GM12878 (cell line): ENCODE results near the gene IL17A. TPM values are rescaled to one million over a fixed set of nuclear protein-coding genes. Genes with fewer than 3 reads are reported as not detected.

Experiments
- ATAC-seq: fragments of 200-7000 bp; cut with Tn5 transposase; 3 replicates; pipeline ENCODE4 v1.9.1; 2020; ENCODE audit warnings: mild to moderate bottlenecking, moderate library complexity
- BruUV-seq: library from RNA; stranded (reverse); fragments of 400-500 nt; replicated peaks from 2 replicates; lab custom pipeline; 2021; lab: Mats Ljungman, UMichigan
- CTCF ChIA-PET: fragments of 300-600 bp; sonication (Branson Sonifier 250); formaldehyde crosslinking; extraction: SDS; loops from one replicate; lab custom pipeline; 2021; ENCODE audit warnings: inconsistent platforms; lab: Yijun Ruan, JAX
- POLR2A ChIA-PET: fragments of 350-600 bp; formaldehyde crosslinking; extraction: SDS; loops from one replicate; lab custom pipeline; 2021; ENCODE audit warnings: inconsistent platforms; lab: Charles Lee
- RAD21 ChIA-PET: fragments of 300-600 bp; sonication (Branson Sonifier 250); formaldehyde crosslinking; loops from one replicate; lab custom pipeline; 2023; ENCODE audit warnings: antibody characterized with exemption; ENCODE audit not compliant: unreplicated experiment; lab: Charles Lee
- SMC1A ChIA-PET: fragments of 300-600 bp; sonication (Branson Sonifier 250); formaldehyde crosslinking; loops from one replicate; lab custom pipeline; 2023; ENCODE audit not compliant: unreplicated experiment, uncharacterized antibody; lab: Charles Lee
- DNase-seq: peaks from one replicate; pipeline ENCODE4 v3.0.0-alpha.2; 2011; ENCODE audit warnings: low read depth, low spot score
- FAIRE-seq: peaks from 3 replicates; lab custom pipeline; 2011; peaks lifted over from hg19 to GRCh38; lab: Jason Lieb, UNC
- H2AFZ ChIP-seq: 2 replicates; pipeline ENCODE4 v1.6.0; 2011; ENCODE audit warnings: low read depth, low read length, control low read depth; ENCODE audit not compliant: control insufficient read depth
- H3K27ac ChIP-seq: 2 replicates; pipeline ENCODE4 v1.5.1; 2011; ENCODE audit warnings: control low read depth; ENCODE audit not compliant: control insufficient read depth, insufficient read depth
- H3K27me3 ChIP-seq, 2 experiments: replicated peaks in 1 of 2; 2 replicates each; pipeline versions ENCODE4 v1.6.0 to v1.6.1; 2011; ENCODE audit warnings: low read length in 1 of 2; ENCODE audit not compliant: control insufficient read depth in 2 of 2, insufficient read depth in 2 of 2
- H3K36me3 ChIP-seq, 2 experiments: 2 replicates each; pipeline ENCODE4 v1.5.1; 2011; ENCODE audit warnings: low read length in 1 of 2; ENCODE audit not compliant: control insufficient read depth in 2 of 2, insufficient read depth in 2 of 2
- H3K4me1 ChIP-seq: 2 replicates; pipeline ENCODE4 v1.6.1; 2011; ENCODE audit warnings: mild to moderate bottlenecking, low read length, moderate library complexity, mixed read lengths; ENCODE audit not compliant: control insufficient read depth, insufficient read depth
- H3K4me2 ChIP-seq: 2 replicates; pipeline ENCODE4 v1.6.0; 2011; ENCODE audit warnings: control low read depth; ENCODE audit not compliant: control insufficient read depth, insufficient read depth
- H3K4me3 ChIP-seq: fragments of 200-600 bp; sonication (generic); 2 replicates; pipeline ENCODE4 v1.5.1; 2016
- H3K79me2 ChIP-seq: 2 replicates; pipeline ENCODE4 v1.6.0; 2011; ENCODE audit warnings: low read length; ENCODE audit not compliant: control insufficient read depth, insufficient read depth
- H3K9ac ChIP-seq: 2 replicates; pipeline ENCODE4 v1.8.0; 2011; ENCODE audit warnings: low read length, control low read depth, mixed read lengths; ENCODE audit not compliant: control insufficient read depth, insufficient read depth
- H3K9me3 ChIP-seq: replicated peaks from 3 replicates; pipeline ENCODE4 v1.5.1; 2011; ENCODE audit warnings: mild to moderate bottlenecking, low read length; ENCODE audit not compliant: control insufficient read depth, insufficient read depth
- H4K20me1 ChIP-seq: 2 replicates; pipeline ENCODE4 v1.6.0; 2011; ENCODE audit not compliant: control insufficient read depth, insufficient read depth
- BACH1 ChIP-seq: fragments of 450-650 bp; IDR thresholded peaks from 2 replicates; pipeline ENCODE4 v1.6.1; 2017; ENCODE audit warnings: mild to moderate bottlenecking, borderline replicate concordance
- CBFB ChIP-seq: IDR thresholded peaks from 2 replicates; pipeline ENCODE4 v1.6.1; 2016; ENCODE audit warnings: antibody characterized with exemption, low read depth
- KAT2A ChIP-seq: conservative IDR thresholded peaks from 2 replicates; pipeline ENCODE4 v1.6.1; 2011; ENCODE audit warnings: low read depth, low read length; ENCODE audit not compliant: control insufficient read depth
- MTA3 ChIP-seq: IDR thresholded peaks from 2 replicates; pipeline ENCODE4 v1.6.1; 2012; ENCODE audit warnings: low read length, inconsistent platforms, borderline replicate concordance
- PML ChIP-seq: IDR thresholded peaks from 2 replicates; pipeline ENCODE4 v1.6.1; 2012; ENCODE audit warnings: low read length, inconsistent platforms
- RB1 ChIP-seq: fragments of 450-650 bp; formaldehyde crosslinking; IDR thresholded peaks from 2 replicates; pipeline ENCODE4 v1.6.1; 2017; ENCODE audit warnings: mild to moderate bottlenecking, borderline replicate concordance
- SIX5 ChIP-seq: IDR thresholded peaks from 2 replicates; pipeline ENCODE4 v1.6.1; 2011; ENCODE audit warnings: mild to moderate bottlenecking, low read depth, low read length, moderate library complexity; ENCODE audit not compliant: severe bottlenecking
- SMAD1 ChIP-seq: fragments of 450-650 bp; IDR thresholded peaks from 2 replicates; pipeline ENCODE4 v1.6.1; 2018; ENCODE audit warnings: mild to moderate bottlenecking, low read depth; ENCODE audit not compliant: partially characterized antibody
- STAT3 ChIP-seq: IDR thresholded peaks from 2 replicates; pipeline ENCODE4 v1.6.1; 2011; ENCODE audit warnings: low read depth, low read length, improper control_type of control experiment
- ZBED1 ChIP-seq: IDR thresholded peaks from 2 replicates; pipeline ENCODE4 v1.6.1; 2016; ENCODE audit warnings: borderline replicate concordance
- in situ Hi-C: fragments of 300-500 bp; cut with MboI; formaldehyde crosslinking; loops from 9 replicates; pipeline ENCODE4 v1.14.3; 2018; ENCODE audit warnings: mixed read lengths
- intact Hi-C: fragments of 100-400 bp; cut with micrococcal nuclease; formaldehyde crosslinking; loops from one replicate; pipeline ENCODE4 v1.14.2; 2022; ENCODE audit not compliant: unreplicated experiment
- polyA plus RNA-seq, 11 experiments: library from polyadenylated mRNA; depleted of rRNA in 4 of 11; unstranded in 6 of 11; stranded (reverse) in 5 of 11; fragments of >200 nt; fragmentation: Nextera tagmentation in 4 of 11; fragmentation: Illumina TruSeq in 1 of 11; extraction: Ambion mirVana in 4 of 11; extraction: Trizol in 1 of 11; gene quantifications; 1 replicate in 1 of 11; 2 replicates in 10 of 11; pipeline versions ENCODE4 v1.2.1 to v1.2.3, GENCODE V29; 2011 to 2016; ENCODE audit warnings: inconsistent platforms in 2 of 11, missing spikeins in 2 of 11, low read depth in 1 of 11
- total RNA-seq, 4 experiments: library from RNA; depleted of rRNA in 3 of 4; stranded (reverse); fragments of >200 nt in 3 of 4; fragmentation: Illumina TruSeq in 1 of 4; extraction: Trizol in 1 of 4; gene quantifications; 2 replicates each; pipeline versions ENCODE4 v1.2.1 to v1.2.3, GENCODE V29; 2013 to 2021
- TF ChIP-seq, protein P1 (sequence below): IDR thresholded peaks from 2 replicates; pipeline ENCODE4 v1.6.1; 2012; ENCODE audit warnings: low read length, inconsistent platforms
- TF ChIP-seq, protein P2 (sequence below): IDR thresholded peaks from 2 replicates; pipeline ENCODE4 v1.6.1; 2012; ENCODE audit warnings: mild to moderate bottlenecking, low read depth, low read length
- TF ChIP-seq, protein P3 (sequence below): IDR thresholded peaks from 2 replicates; pipeline ENCODE4 v1.6.1; 2012; ENCODE audit warnings: low read depth, low read length, improper control_type of control experiment
- TF ChIP-seq, protein P4 (sequence below): IDR thresholded peaks from 2 replicates; pipeline ENCODE4 v1.6.1; 2011; ENCODE audit warnings: borderline replicate concordance, low read depth, mild to moderate bottlenecking, moderate library complexity, mixed read lengths, low read length; ENCODE audit not compliant: insufficient read depth; ENCODE audit errors: extremely low read length
- TF ChIP-seq, protein P5 (sequence below): IDR thresholded peaks from 2 replicates; pipeline ENCODE4 v1.6.1; 2011; ENCODE audit warnings: low read depth, mild to moderate bottlenecking, low read length, moderate library complexity, borderline replicate concordance; ENCODE audit errors: extremely low read depth

IL17A gene
- total and polyA plus RNA-seq, 10 of the 15 experiments (the other 5 are each of a cell fraction or from before 2014, with no cell fraction given), result not detected

DNA sequence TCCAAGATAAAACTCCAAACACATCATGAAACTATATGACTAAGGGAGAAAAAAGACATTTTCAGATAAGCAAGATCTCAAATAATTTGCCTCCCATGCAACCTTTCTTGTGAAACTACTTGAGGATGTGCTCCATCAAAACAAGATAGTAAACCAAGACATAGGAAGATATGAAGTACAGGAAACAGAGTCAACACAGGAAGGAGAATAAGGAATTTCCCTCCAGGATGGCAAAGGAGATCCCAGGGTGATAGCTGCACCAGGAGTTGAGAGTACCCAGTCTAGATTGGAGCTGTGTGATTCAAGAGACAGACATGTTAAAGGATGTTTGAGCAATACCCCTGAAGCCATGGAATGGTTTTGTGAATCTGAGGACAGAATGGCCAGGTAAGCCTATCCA lies 15.3 kb downstream of the IL17A start:
- Histone ChIP-seq H3K36me3 (no peaks in the 10 kb centered on the region), H3K27ac (no peak overlapping the region), H3K79me2 (no peaks in the 10 kb centered on the region), H4K20me1 (no peaks in the 10 kb centered on the region), H3K4me1 (no peaks in the 10 kb centered on the region), H3K4me2 (no peak overlapping the region), H2AFZ (no peak overlapping the region), H3K27me3 (no peaks in the 10 kb centered on the region), H3K9ac (no peak overlapping the region), H3K9me3 (peaks cover 11% of the 10 kb centered on the region; the same call in 1 of the 3 replicates), H3K4me3 (no peak overlapping the region)
- ChIA-PET POLR2A (no interaction called here), CTCF (no interaction called here), SMC1A (no interaction called here), RAD21 (no interaction called here)
- DNase-seq (no peak), FAIRE-seq (no peak), ATAC-seq (no peak)
- intact Hi-C loops, result no loop called here
- in situ Hi-C loops, result no loop called here
- no TSS peak for BruUV-seq
- TF ChIP-seq, protein P1, sequence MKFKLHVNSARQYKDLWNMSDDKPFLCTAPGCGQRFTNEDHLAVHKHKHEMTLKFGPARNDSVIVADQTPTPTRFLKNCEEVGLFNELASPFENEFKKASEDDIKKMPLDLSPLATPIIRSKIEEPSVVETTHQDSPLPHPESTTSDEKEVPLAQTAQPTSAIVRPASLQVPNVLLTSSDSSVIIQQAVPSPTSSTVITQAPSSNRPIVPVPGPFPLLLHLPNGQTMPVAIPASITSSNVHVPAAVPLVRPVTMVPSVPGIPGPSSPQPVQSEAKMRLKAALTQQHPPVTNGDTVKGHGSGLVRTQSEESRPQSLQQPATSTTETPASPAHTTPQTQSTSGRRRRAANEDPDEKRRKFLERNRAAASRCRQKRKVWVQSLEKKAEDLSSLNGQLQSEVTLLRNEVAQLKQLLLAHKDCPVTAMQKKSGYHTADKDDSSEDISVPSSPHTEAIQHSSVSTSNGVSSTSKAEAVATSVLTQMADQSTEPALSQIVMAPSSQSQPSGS, result no peak
- TF ChIP-seq, protein P2, sequence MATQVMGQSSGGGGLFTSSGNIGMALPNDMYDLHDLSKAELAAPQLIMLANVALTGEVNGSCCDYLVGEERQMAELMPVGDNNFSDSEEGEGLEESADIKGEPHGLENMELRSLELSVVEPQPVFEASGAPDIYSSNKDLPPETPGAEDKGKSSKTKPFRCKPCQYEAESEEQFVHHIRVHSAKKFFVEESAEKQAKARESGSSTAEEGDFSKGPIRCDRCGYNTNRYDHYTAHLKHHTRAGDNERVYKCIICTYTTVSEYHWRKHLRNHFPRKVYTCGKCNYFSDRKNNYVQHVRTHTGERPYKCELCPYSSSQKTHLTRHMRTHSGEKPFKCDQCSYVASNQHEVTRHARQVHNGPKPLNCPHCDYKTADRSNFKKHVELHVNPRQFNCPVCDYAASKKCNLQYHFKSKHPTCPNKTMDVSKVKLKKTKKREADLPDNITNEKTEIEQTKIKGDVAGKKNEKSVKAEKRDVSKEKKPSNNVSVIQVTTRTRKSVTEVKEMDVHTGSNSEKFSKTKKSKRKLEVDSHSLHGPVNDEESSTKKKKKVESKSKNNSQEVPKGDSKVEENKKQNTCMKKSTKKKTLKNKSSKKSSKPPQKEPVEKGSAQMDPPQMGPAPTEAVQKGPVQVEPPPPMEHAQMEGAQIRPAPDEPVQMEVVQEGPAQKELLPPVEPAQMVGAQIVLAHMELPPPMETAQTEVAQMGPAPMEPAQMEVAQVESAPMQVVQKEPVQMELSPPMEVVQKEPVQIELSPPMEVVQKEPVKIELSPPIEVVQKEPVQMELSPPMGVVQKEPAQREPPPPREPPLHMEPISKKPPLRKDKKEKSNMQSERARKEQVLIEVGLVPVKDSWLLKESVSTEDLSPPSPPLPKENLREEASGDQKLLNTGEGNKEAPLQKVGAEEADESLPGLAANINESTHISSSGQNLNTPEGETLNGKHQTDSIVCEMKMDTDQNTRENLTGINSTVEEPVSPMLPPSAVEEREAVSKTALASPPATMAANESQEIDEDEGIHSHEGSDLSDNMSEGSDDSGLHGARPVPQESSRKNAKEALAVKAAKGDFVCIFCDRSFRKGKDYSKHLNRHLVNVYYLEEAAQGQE, result no peak
- TF ChIP-seq, protein P3, sequence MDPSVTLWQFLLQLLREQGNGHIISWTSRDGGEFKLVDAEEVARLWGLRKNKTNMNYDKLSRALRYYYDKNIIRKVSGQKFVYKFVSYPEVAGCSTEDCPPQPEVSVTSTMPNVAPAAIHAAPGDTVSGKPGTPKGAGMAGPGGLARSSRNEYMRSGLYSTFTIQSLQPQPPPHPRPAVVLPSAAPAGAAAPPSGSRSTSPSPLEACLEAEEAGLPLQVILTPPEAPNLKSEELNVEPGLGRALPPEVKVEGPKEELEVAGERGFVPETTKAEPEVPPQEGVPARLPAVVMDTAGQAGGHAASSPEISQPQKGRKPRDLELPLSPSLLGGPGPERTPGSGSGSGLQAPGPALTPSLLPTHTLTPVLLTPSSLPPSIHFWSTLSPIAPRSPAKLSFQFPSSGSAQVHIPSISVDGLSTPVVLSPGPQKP, result no peak
- no peak for TF ChIP-seq KAT2A
- no peak for TF ChIP-seq MTA3
- TF ChIP-seq, protein P4, sequence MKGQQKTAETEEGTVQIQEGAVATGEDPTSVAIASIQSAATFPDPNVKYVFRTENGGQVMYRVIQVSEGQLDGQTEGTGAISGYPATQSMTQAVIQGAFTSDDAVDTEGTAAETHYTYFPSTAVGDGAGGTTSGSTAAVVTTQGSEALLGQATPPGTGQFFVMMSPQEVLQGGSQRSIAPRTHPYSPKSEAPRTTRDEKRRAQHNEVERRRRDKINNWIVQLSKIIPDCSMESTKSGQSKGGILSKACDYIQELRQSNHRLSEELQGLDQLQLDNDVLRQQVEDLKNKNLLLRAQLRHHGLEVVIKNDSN, result no peak
- TF ChIP-seq SIX5, result no peak
- TF ChIP-seq, protein P5, sequence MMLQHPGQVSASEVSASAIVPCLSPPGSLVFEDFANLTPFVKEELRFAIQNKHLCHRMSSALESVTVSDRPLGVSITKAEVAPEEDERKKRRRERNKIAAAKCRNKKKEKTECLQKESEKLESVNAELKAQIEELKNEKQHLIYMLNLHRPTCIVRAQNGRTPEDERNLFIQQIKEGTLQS, result no peak
- no peak for TF ChIP-seq RB1
- no peak for TF ChIP-seq CBFB
- TF ChIP-seq BACH1, result no peak
- no peak for TF ChIP-seq STAT3
- TF ChIP-seq SMAD1, result no peak
- no peak for TF ChIP-seq ZBED1
- no peak for TF ChIP-seq PML
